ENCODE results near the gene GPATCH8.
A peak's percentile ranks its signal among the peaks of the same experiment; 100 is the strongest.
"Not testable (repeated sequence)": the region's sequence is repeated elsewhere in the genome, so short reads cannot be mapped to it uniquely, and the experiment has no call there.

Gene GPATCH8

DNA sequence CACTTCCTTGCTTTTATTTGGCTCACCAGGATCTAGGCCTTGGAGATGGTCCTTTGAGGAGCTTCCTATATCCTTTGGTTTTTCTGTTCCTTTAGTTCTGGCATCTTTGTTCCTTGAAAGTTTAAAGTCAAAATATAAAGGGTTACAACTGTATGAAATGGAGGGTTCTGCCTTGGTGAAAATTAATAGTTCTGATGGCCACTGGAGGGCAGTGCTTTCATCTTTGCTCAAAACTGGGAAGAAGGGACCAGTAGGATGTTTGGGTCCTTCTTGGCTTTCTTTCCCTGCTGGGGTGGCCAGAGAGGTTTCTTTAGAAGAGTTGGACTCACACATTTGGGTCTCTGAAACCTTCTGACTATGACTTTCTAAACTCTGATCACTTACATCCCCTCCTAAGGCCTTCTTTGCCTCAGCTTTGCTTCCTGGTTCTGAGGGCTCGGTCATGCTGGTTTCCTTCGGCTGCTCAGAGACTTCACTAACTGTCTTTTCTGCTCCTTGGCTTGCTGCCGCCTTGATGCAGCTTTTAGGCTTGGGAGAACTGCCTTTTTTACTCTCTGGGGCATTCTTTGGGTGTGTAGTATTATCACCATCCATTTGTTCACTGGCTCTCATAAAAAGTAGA lies 102.9 kb downstream of the GPATCH8 start:
- DNase-seq (ENCODE audit: low spot score), result no peak
- in situ Hi-C loops (cut with MboI; ENCODE audit: low sequenced_read_pairs, unreplicated experiment), result loop anchor here (10.0 kb wide), 1 partner anchor 104 kb away; the partner anchor contains the start of gene GPATCH8
- TF ChIP-seq, protein P1, sequence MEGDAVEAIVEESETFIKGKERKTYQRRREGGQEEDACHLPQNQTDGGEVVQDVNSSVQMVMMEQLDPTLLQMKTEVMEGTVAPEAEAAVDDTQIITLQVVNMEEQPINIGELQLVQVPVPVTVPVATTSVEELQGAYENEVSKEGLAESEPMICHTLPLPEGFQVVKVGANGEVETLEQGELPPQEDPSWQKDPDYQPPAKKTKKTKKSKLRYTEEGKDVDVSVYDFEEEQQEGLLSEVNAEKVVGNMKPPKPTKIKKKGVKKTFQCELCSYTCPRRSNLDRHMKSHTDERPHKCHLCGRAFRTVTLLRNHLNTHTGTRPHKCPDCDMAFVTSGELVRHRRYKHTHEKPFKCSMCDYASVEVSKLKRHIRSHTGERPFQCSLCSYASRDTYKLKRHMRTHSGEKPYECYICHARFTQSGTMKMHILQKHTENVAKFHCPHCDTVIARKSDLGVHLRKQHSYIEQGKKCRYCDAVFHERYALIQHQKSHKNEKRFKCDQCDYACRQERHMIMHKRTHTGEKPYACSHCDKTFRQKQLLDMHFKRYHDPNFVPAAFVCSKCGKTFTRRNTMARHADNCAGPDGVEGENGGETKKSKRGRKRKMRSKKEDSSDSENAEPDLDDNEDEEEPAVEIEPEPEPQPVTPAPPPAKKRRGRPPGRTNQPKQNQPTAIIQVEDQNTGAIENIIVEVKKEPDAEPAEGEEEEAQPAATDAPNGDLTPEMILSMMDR (IDR thresholded peaks at IDR 0.05; ENCODE audit: borderline replicate concordance, control extremely low read depth, extremely low read depth, insufficient read depth, missing control alignments), result peak; percentile 21

DNA sequence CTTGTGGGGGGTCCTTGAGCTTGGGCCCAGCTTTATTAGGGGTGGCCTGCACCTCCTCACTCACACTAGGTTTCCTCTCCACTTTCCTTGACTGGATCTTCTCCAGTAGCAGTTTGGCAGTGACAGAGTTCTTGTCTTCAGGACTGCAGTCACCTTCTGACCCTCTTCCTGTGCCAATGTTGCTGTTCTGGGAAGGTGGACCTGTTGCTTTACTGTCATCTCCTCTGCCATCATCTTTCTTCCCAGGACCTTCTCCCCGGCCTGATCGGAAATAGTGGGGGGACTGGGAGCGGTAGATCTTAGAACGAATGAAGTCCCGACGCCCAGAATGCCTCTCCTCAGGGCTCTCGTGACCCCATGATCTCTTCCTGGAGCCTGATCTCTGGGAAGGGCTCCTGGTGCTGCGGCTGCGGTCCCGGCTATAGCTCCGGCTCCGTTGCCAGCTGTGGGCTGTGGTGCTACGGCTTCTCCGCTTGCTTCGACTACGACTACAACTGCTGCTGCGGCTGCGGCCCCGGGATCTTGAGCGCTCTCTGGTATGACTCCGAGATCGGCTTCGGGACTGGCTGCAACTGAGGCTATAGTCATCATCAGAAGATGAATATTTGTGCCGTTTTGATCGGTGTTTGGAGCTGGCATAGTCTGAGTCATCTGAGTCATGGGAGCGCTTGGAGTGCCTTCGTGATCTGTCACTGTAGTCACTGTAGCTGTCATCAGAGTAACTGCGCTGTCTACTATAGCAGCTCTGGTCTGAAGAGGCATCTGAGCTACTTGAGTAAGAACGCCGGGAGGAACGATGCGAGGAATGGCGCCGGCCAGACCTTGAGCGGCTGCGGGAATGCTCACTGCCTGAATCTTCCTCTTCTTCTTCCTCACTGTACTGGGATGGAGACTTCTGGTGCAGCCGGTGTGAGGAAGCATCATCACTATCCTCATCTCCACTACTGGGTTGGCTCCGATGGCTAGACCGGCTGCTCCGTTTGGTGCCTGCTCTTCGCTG lies 104.2 kb downstream of the GPATCH8 start:
- DNase-seq (ENCODE audit: low spot score), result no peak
- TF ChIP-seq, protein P1 (IDR thresholded peaks at IDR 0.05; ENCODE audit: borderline replicate concordance, control extremely low read depth, extremely low read depth, insufficient read depth, missing control alignments), result no peak
- in situ Hi-C loops (cut with MboI; ENCODE audit: low sequenced_read_pairs, unreplicated experiment), result no loop called here

DNA sequence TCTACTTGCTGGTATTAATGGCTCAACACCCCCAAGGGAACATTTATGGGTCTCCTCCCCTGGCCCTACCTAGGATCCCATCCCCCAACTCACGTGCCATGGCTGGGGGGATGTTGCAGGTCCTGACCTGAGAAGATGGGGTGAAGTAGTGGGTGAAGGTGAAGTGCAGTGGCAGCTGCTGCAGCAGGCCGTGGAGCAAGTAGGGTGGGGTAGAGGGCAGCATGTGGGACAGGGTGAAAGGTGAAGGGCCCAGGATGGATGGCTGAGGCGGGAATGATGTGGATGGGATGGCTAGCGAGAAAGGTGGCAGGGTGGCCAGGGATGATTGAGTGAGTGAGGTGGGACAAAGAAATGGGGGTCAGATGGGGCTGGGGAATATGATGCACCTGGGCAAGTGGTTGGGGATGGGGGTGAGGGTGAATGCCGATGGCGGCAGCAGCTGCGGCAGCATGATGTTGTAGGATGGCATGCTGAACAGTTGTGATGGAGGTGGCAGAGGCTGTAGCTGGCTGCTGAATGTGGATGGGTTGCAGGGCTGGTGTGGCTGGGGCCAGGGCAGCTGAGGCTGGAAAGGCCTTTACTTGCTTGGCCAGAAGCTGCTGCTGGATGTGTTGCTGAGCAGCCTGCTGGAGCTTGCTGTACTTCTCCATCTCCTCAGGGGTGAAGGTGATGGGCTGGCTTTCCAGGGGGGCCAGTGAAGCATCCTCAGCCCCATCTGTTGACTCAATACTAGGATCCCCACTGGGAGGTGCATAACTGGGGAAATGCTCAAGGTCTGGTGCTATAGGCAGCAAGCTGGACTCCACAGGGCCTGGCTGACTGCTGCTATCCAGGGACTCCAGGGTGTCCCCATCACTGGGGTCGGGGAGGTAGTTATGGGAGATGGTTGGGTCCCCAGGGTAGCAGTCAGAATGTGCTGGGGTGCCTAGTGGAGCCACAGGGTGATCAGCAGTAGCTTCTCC lies 105.4 kb downstream of the GPATCH8 start:
- TF ChIP-seq, protein P1 (IDR thresholded peaks at IDR 0.05; ENCODE audit: borderline replicate concordance, control extremely low read depth, extremely low read depth, insufficient read depth, missing control alignments), result no peak
- no peak for DNase-seq (ENCODE audit: low spot score)
- in situ Hi-C loops (cut with MboI; ENCODE audit: low sequenced_read_pairs, unreplicated experiment), result no loop called here

DNA sequence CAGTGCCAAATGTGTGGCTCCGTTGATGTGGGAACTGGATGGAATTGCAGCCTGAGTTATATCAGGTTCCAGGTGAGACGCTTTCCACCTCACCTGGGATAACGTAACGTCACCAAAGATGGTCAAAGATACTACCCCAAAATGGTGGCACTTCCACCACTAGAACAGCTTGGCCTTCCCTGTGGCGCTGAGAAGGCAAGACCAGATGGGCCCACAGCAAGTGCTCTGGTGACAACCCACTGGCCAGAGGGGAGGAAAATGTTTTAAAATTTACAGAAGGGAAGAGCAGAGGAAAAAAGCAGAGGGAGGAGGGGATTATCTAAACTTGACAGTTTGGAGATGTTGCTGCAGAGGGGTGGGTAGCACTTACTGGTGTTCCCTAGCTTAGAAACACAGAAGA lies 106.3 kb downstream of the GPATCH8 start:
- in situ Hi-C loops (cut with MboI; ENCODE audit: low sequenced_read_pairs, unreplicated experiment), result no loop called here
- TF ChIP-seq, protein P1 (IDR thresholded peaks at IDR 0.05; ENCODE audit: borderline replicate concordance, control extremely low read depth, extremely low read depth, insufficient read depth, missing control alignments), result no peak
- DNase-seq (ENCODE audit: low spot score), result no peak

DNA sequence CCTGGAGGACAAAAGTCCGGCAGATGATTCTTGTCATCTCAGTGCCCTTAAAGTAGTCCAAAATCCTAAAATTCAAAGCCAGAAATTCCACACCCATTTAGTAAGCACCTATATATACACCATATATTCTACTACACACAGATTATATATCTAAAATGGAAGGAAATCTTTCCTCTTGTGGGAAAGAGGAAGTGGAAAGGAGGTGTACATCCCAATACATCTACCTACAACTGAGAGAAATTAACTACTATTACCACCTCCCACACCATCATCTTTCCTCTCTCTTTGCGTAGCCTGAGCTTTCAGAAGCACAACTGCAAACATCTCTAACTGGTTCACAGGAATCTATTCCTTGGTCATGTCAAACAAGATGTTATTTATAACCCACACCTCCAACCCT lies 108.4 kb downstream of the GPATCH8 start:
- in situ Hi-C loops (cut with MboI; ENCODE audit: low sequenced_read_pairs, unreplicated experiment), result no loop called here
- TF ChIP-seq, protein P1 (IDR thresholded peaks at IDR 0.05; ENCODE audit: borderline replicate concordance, control extremely low read depth, extremely low read depth, insufficient read depth, missing control alignments), result no peak
- no peak for DNase-seq (ENCODE audit: low spot score)

DNA sequence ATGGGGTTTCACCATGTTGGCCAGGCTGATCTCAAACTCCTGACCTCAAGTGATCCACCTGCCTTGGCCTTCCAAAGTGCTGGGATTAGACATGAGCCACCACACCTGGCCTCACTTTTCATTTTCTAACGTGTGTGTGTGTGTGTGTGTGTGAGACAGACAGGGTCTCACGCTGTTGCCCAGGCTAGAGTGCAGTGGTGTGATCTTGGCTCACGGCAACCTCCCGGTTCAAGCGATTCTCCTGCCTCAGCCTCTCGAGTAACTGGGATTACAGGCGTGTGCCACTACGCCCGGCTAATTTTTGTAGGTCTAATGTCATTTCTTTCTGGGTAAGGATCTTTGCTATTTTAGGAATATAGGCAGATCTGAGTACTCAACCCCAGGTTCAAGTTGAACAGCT lies 109.1 kb downstream of the GPATCH8 start:
- in situ Hi-C loops (cut with MboI; ENCODE audit: low sequenced_read_pairs, unreplicated experiment), result not testable (repeated sequence)

More for the DNA sequence above, 109.1 kb downstream of the GPATCH8 start:
- DNase-seq (ENCODE audit: low spot score), result not testable (repeated sequence)
